ENCODE results near the gene LRRC74A. TPM values are rescaled to one million over a fixed set of nuclear protein-coding genes. Genes with fewer than 3 reads are reported as not detected.
A peak's percentile ranks its signal among the peaks of the same experiment; 100 is the strongest.

Gene LRRC74A
- total RNA-seq, 4 donors from 2014 or later, result not detected

- Histone ChIP-seq H3K4me3 (no peak overlapping the region), H3K27ac (no peak overlapping the region), H3K9me3 (no peaks in the 10 kb centered on the region), H3K36me3 (no peaks in the 10 kb centered on the region), H3K4me1 (peaks cover 24% of the 10 kb centered on the region), H3K27me3 (no peaks in the 10 kb centered on the region)
- no peak for DNase-seq (ENCODE audit: low spot score in 2 of 2)
- TF ChIP-seq POLR2A (IDR thresholded peaks at IDR 0.05) (no peak), POLR2AphosphoS5 (IDR thresholded peaks at IDR 0.05) (no peak), EP300 (IDR thresholded peaks at IDR 0.05) (no peak), CTCF (IDR thresholded peaks at IDR 0.05) (no peak)
- WGBS, result 91% methylated on average over 6 of the region's 6 CpGs
Measured at GRCh38 chr14:76883447-76883846, 57.2 kb downstream of the LRRC74A start.

- H3K4me1 ChIP-seq, result peaks cover 24% of the 10 kb centered on the region
- no peaks in the 10 kb centered on the region for H3K9me3 ChIP-seq
- no peak for DNase-seq (ENCODE audit: low spot score in 2 of 2)
- no peak for TF ChIP-seq EP300 (IDR thresholded peaks at IDR 0.05)
- no peak for TF ChIP-seq POLR2A (IDR thresholded peaks at IDR 0.05)
- no peak for TF ChIP-seq POLR2AphosphoS5 (IDR thresholded peaks at IDR 0.05)
- no peak for TF ChIP-seq CTCF (IDR thresholded peaks at IDR 0.05)
- no peaks in the 10 kb centered on the region for H3K27me3 ChIP-seq
- no peak overlapping the region for H3K4me3 ChIP-seq
- WGBS, result 93% methylated on average over 6 of the region's 6 CpGs
- no peaks in the 10 kb centered on the region for H3K36me3 ChIP-seq
- H3K27ac ChIP-seq, result no peak overlapping the region
Measured at GRCh38 chr14:76884394-76884793, 58.2 kb downstream of the LRRC74A start.

- no peaks in the 10 kb centered on the region for H3K9me3 ChIP-seq
- WGBS, result 53% methylated on average over 6 of the region's 14 CpGs
- no peak overlapping the region for H3K4me3 ChIP-seq
- no peak overlapping the region for H3K27ac ChIP-seq
- TF ChIP-seq POLR2AphosphoS5 (IDR thresholded peaks at IDR 0.05) (no peak), CTCF (IDR thresholded peaks at IDR 0.05) (no peak), POLR2A (IDR thresholded peaks at IDR 0.05) (no peak), EP300 (IDR thresholded peaks at IDR 0.05) (no peak)
- H3K27me3 ChIP-seq, result no peaks in the 10 kb centered on the region
- peaks cover 24% of the 10 kb centered on the region for H3K4me1 ChIP-seq
- no peak for DNase-seq (ENCODE audit: low spot score in 2 of 2)
- H3K36me3 ChIP-seq, result no peaks in the 10 kb centered on the region
Measured at GRCh38 chr14:76884853-76885276, 58.7 kb downstream of the LRRC74A start.

GRCh38 chr14:76887191-76887590 is 61.0 kb downstream of the LRRC74A start:
- H3K27me3 ChIP-seq, result no peaks in the 10 kb centered on the region
- no peaks in the 10 kb centered on the region for H3K36me3 ChIP-seq
- H3K9me3 ChIP-seq, result no peaks in the 10 kb centered on the region
- TF ChIP-seq EP300 (IDR thresholded peaks at IDR 0.05), result no peak
- no peak for TF ChIP-seq POLR2A (IDR thresholded peaks at IDR 0.05)
- DNase-seq (ENCODE audit: low spot score in 2 of 2), result no peak
- no peak overlapping the region for H3K27ac ChIP-seq
- H3K4me3 ChIP-seq, result no peak overlapping the region
- WGBS, result 48% methylated on average over 6 of the region's 6 CpGs
- peaks cover 21% of the 10 kb centered on the region for H3K4me1 ChIP-seq

- WGBS, result 33% methylated on average over 1 of the region's 1 CpG
Measured at GRCh38 chr14:76891391-76891790, 65.2 kb downstream of the LRRC74A start.

More at GRCh38 chr14:76891391-76891790, 65.2 kb downstream of the LRRC74A start:
- H3K36me3 ChIP-seq, result no peaks in the 10 kb centered on the region
- H3K4me3 ChIP-seq, result no peak overlapping the region
- peaks cover 6% of the 10 kb centered on the region for H3K4me1 ChIP-seq
- H3K27me3 ChIP-seq, result no peaks in the 10 kb centered on the region
- DNase-seq (ENCODE audit: low spot score in 2 of 2), result no peak
- no peak for TF ChIP-seq CTCF (IDR thresholded peaks at IDR 0.05)
- no peak for TF ChIP-seq POLR2A (IDR thresholded peaks at IDR 0.05)
- peak in 1 of 3 donors; percentile 13 for TF ChIP-seq POLR2AphosphoS5 (IDR thresholded peaks at IDR 0.05)
- H3K27ac ChIP-seq, result no peak overlapping the region
- H3K9me3 ChIP-seq, result no peaks in the 10 kb centered on the region
